Ovary (tissue), 3 donors: ENCODE results near the gene MED31.

Source experiments
- EP300 ChIP-seq: sonication (generic); formaldehyde crosslinking; IDR thresholded peaks from one replicate; pipeline ENCODE4 v1.6.1; 2017; ENCODE audit warnings: antibody characterized with exemption
- POLR2A ChIP-seq: fragments of 450-650 bp; IDR thresholded peaks from one replicate; pipeline ENCODE4 v1.6.1; 2017; ENCODE audit warnings: antibody characterized with exemption, mild to moderate bottlenecking, moderate library complexity
- TF ChIP-seq, protein P1 (sequence below), 3 donors: fragments of 450-650 bp in 2 of 3; fragments of 200-600 bp in 1 of 3; IDR thresholded peaks; one replicate each; pipeline versions ENCODE4 v1.5.1 to v1.8.0; 2016 to 2022; ENCODE audit warnings: antibody characterized with exemption in 3 of 3, mild to moderate bottlenecking in 1 of 3
- donor health status: DM: no; HTN: no; CAD: no.

DNA sequence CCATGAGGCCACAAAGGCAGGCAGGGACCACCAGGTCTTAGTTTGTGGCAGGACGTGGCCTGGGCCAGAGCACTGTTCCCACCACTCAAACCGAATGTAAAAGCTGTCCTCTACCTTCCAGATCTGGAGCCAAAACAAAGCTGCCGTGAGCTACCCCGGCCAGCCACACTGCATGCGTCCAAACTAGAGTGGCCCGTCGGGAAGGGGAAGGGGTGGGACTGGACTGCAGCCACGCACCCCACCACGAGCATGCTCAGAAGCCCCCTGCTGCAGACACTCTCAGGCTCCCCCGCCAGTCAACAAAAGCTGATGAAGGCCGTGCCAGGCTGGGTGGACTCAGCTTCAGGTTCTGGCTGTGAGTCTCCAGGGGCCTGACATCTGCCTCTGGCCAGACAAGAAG, 46.6 kb upstream of the MED31 start:
- TF ChIP-seq, protein P1, sequence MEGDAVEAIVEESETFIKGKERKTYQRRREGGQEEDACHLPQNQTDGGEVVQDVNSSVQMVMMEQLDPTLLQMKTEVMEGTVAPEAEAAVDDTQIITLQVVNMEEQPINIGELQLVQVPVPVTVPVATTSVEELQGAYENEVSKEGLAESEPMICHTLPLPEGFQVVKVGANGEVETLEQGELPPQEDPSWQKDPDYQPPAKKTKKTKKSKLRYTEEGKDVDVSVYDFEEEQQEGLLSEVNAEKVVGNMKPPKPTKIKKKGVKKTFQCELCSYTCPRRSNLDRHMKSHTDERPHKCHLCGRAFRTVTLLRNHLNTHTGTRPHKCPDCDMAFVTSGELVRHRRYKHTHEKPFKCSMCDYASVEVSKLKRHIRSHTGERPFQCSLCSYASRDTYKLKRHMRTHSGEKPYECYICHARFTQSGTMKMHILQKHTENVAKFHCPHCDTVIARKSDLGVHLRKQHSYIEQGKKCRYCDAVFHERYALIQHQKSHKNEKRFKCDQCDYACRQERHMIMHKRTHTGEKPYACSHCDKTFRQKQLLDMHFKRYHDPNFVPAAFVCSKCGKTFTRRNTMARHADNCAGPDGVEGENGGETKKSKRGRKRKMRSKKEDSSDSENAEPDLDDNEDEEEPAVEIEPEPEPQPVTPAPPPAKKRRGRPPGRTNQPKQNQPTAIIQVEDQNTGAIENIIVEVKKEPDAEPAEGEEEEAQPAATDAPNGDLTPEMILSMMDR (IDR thresholded peaks at IDR 0.05): no peak
- TF ChIP-seq POLR2A (no peak), EP300 (no peak)
